Fibroblast of peridontal ligament (primary cell): ENCODE results near the gene ZBED2.
"Not testable (repeated sequence)": the region's sequence is repeated elsewhere in the genome, so short reads cannot be mapped to it uniquely, and the experiment has no call there.

ENCODE experiments used
- DNase-seq: peaks from one replicate; pipeline ENCODE4 v3.0.0-alpha.2; 2010; ENCODE audit errors: extremely low read depth

Gene ZBED2, protein sequence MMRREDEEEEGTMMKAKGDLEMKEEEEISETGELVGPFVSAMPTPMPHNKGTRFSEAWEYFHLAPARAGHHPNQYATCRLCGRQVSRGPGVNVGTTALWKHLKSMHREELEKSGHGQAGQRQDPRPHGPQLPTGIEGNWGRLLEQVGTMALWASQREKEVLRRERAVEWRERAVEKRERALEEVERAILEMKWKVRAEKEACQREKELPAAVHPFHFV

GRCh38 chr3:111595232-111595631 lies at the start of gene ZBED2:
Gene ZBED2, minus strand, starts transcription at chr3:111595346. Its CDS starts 1,145 bp downstream, at chr3:111594201.
- DNase-seq, result no peak

- no peak for DNase-seq
Measured at GRCh38 chr3:111639316-111639715, 44.2 kb upstream of the ZBED2 start.

DNA sequence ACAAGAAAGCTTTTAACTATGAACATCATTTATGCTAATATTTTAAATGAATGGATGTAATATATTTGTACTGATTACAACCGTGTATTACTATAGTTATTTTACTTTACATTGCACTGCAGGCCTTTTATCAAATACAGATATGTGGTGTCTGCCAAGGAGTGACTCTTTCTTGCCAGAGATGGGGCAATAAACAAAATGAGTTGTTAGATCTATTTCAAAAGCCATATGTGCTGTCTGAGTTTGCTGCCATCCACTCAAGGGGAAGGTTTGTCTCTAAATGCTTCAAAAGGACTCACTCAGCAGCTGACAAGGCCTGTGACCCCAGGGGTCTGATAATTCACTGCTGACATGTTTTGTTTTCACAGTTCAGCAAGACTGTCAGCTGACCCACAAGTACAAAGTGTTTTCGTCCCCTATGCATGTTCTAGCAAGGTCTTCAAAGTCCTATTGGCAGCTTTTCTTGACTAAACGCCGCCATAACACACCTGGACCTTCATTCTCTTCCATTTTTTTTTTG lies 41.3 kb upstream of the ZBED2 start:
- peak; percentile 54 for DNase-seq

- DNase-seq, result no peak
Measured at GRCh38 chr3:111635403-111635802, 40.3 kb upstream of the ZBED2 start.

DNA sequence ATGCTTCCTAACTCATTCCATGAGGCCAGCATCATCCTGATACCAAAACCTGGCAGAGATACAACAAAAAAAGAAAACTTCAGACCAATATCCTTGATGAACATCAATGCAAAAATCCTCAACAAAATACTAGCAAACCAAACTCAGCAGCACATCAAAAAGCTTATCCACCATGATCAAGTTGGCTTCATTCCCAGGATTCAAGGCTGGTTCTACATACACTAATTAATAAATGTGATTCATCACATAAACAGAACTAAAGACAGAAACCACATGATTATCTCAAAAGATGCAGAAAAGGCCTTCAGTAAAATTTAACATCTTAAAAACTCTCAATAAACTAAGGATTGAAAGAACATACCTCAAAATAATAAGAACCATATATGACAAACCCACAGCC lies 35.5 kb upstream of the ZBED2 start:
- DNase-seq, result peak; percentile 69

- DNase-seq, result not testable (repeated sequence)
Measured at GRCh38 chr3:111629018-111629417, 33.9 kb upstream of the ZBED2 start.

GRCh38 chr3:111627092-111627491 lies 31.9 kb upstream of the ZBED2 start:
- no peak for DNase-seq

DNA sequence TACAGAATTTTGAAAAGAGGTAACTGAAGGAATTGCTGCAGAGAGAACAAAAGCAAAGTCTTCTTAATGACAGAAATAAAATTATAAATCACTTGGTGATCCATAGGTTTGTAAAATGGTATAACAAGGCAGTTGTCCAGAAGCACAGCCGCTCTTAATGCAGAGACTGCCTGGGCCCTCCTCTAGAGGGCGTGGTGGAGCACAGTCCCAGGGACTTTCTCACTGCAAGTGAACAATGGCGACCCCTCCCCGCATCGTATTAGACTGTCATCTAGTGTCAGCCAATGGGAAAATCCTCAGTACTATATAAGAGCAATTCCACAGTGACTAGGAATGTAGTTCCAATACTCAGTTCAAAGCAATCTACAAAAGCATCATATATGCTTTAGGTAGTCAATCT lies 26.4 kb upstream of the ZBED2 start:
- no peak for DNase-seq

DNA sequence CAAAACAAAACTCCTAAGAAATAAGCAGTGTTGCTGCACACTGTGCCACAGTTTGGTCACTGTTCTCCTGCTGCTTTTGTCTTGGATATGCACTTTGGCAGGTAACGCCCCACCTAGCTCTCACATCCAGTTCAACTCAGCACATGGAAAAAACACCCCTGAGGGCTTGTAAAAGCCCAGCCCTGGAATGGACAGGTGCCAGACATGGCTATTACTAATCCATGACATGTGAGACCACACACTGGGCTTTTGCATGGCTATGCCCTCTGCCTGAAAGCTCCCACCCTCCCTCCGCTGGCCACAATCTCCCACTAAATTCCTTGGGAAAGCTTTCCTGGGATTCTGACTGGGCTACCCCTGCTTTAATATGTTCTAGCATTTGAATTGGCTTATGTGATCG lies 24.7 kb upstream of the ZBED2 start:
- no peak for DNase-seq

DNA sequence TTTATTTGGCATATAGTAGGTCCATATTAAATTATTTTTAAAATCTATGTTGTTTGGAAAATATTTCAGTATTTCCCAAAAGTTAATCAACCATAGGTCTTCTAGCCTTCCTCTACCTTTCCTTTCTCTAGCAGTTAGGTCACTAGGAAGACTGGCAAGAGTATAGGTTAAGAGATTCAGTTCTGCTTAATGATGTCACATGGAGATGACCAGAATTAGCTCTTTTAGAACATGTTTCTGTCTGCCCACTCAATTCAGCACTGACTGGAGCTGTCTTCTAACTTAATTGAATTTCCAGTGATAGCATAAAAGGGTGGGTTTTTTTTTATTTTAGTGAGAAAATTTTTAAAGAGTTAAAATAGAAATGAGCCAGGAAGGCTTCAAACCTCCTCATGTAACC lies 23.8 kb upstream of the ZBED2 start:
- DNase-seq, result no peak

DNA sequence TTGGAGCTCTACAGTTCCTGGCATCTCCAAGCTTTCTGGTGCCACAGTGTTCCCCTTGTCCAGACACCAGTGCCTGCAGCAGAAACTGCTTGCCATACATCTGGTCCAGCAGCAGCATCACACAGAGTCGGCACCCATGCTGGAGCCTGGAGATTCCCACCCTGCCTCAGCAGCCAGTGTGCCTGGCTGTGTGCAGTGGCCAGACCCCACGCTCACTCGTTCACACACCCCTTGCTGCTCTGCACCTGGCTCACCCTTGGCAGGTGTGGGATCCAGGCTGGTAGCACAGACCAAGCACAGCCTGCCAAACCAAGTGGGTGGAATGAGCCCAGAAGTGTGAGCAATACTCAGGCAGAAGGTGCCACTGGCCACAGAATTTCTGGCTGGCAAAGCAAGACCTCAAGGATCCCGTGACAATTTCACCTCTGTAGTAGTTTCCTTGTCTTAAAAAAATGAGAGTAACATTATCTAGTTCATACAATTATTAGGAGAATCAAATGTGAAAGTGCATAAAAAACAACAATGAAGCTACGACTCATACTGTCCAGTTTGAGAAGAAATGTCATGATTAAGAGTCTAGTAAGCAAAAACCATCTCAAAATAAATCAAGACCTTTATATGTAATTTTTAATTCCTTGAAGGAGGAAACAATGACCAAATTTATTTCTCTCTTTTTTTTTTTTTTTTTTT lies 22.9 kb upstream of the ZBED2 start:
- no peak for DNase-seq

GRCh38 chr3:111617406-111617805 lies 22.3 kb upstream of the ZBED2 start:
- no peak for DNase-seq

DNA sequence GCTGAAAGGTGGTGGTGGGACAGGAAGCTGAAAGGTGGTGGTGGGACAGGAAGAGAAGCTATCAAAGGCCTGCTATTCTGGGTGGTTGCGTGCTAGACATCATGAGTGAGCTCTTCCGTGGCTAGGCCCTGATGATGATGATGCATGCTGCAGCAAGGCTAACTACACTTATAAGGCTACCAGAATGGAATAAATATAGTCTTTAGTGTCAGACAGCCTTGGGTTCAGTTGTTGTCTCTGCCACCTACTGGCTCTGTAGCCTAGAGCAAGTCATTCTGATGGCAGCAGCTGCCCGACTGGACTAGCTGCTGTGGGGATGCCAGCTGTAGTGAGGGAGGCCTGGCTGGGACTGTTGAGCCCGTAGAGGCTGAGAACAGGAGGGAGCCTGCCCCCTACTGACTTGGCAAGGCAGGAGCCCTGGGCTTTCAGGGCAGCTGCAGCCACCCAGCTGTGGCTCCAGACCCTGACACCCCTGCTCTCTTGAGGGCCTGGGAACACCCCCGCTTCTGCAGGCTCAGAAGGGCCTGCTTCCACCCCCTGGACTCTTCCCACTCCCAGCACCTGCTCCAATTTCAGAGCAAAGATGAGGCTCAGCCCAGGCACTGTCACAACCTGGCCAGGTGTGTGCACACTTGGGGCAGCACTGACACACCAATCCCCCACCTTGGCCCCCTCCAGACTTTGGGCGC lies 21.4 kb upstream of the ZBED2 start:
- DNase-seq, result no peak

DNA sequence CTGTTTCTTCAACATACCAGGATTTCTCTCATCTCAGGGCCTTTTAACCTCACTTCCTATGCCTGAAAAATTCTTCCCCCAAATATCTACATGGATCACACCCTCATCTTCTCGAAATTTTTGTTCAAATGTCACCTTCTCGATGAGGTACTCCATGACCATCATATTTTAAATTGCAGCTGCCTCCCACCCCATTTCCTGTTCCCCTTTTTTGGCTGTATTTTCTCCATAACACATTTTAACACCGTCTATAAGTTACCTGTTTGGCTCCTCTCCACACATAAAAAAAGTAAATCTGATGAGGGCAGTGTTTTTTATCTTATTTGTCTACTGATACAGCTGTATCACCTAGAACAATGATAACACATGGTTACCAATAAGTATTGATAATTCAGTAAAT lies 20.7 kb upstream of the ZBED2 start:
- no peak for DNase-seq

DNA sequence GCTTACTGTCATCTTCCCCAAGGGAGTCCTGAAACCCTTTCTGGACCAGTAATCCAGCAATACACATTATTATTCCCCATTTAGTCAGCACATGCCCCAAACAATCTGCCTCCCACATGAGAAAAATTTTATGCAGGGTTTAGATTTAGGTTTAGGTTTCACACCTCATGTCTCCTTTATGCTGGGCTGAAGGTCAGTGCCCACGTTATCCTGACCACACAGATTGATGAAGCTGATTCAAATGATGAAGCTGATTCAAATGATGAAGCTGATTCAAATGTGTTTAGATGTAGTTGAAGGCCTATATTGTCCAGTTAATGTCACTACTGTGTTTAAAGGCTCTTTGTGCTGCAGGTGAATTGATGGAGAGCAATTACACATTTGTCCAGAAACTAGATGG lies 18.1 kb upstream of the ZBED2 start:
- no peak for DNase-seq

DNA sequence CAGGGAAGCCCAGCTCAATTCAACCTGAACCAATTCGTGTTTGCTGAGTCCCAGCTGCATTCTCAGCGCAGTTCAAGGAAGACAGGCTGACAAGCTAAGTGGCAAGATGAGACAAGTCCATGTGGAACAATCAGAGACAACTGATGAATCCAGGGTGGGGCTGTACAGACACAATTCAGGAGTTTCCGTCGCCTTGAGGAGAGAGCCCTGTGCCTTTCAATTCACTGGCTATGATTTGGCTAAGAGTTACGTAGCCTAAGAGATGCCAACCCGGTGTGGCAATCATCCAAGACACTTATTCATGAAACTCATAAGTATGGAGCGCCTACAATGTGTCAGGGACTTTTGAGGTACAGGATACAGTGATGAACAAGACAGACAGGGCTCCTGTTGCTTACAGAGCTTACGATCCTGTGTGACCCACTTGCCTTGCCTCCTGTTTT lies 15.5 kb upstream of the ZBED2 start:
- no peak for DNase-seq

- no peak for DNase-seq
Measured at GRCh38 chr3:111610189-111610588, 15.0 kb upstream of the ZBED2 start.

GRCh38 chr3:111609700-111610099 lies 14.6 kb upstream of the ZBED2 start:
- DNase-seq, result no peak

GRCh38 chr3:111608383-111608782 lies 13.2 kb upstream of the ZBED2 start:
- DNase-seq, result no peak

DNA sequence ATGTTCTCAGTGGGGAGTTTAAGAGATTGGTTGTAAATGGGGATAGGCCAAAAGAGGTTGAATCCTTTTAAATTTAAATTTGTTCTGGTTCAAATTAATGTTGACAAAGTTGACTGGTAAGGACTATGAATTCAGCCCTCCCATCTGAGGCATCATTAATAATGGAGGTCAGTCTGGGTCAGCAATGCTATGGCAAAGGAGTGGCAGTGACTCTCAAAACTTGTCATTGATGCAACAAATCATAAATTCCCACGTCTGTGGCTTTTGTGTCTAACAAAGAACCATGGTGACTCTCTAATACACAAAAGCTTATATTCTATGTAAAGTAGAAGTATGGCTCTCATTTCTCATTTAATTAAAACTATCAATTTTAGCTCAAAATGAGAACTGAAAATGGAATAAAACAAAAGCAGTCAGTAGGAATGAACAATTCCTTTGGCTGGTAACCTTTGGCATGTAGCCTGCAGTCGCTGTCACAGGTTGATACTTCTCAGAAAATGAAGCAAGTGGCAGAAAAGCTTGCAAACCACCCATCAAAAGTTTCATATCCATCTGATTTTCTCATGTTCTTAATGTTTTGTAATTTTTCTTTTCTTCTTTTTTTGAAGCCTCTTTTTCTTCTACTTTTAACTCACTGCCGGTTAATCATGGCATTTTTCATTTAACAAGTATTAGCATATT lies 12.2 kb upstream of the ZBED2 start:
- DNase-seq, result no peak

- no peak for DNase-seq
Measured at GRCh38 chr3:111605493-111605892, 10.3 kb upstream of the ZBED2 start.

GRCh38 chr3:111605018-111605417 lies 9.9 kb upstream of the ZBED2 start:
- DNase-seq, result peak; percentile 37
